T-helper 2 cell treated with Interferon-gamma antibody and Interleukin-4, amounts not matched to agents 5 μg/mL and 100 μg/mL, for 36 hours (primary cell): Measurements from ENCODE around the gene RELT.

Experiments used
- DNase-seq: peaks from one replicate; pipeline ENCODE4 v3.0.0; 2021; ENCODE audit warnings: low spot score
- H3K27ac Mint-ChIP-seq: one replicate; pipeline ENCODE4 v1.8.0; 2021; ENCODE audit warnings: mild to moderate bottlenecking, mixed read lengths
- H3K27me3 Mint-ChIP-seq: one replicate; pipeline ENCODE4 v1.8.0; 2021; ENCODE audit warnings: low read depth, mixed read lengths
- H3K36me3 Mint-ChIP-seq: one replicate; pipeline ENCODE4 v1.8.0; 2021; ENCODE audit warnings: low read depth, mixed read lengths
- H3K4me1 Mint-ChIP-seq: one replicate; pipeline ENCODE4 v1.8.0; 2021; ENCODE audit warnings: low read depth, mixed read lengths
- H3K4me3 Mint-ChIP-seq: one replicate; pipeline ENCODE4 v1.8.0; 2022; ENCODE audit warnings: mild to moderate bottlenecking, moderate library complexity, mixed read lengths
- H3K9me3 Mint-ChIP-seq: one replicate; pipeline ENCODE4 v1.8.0; 2021; ENCODE audit warnings: mixed read lengths

The RELT gene

DNA sequence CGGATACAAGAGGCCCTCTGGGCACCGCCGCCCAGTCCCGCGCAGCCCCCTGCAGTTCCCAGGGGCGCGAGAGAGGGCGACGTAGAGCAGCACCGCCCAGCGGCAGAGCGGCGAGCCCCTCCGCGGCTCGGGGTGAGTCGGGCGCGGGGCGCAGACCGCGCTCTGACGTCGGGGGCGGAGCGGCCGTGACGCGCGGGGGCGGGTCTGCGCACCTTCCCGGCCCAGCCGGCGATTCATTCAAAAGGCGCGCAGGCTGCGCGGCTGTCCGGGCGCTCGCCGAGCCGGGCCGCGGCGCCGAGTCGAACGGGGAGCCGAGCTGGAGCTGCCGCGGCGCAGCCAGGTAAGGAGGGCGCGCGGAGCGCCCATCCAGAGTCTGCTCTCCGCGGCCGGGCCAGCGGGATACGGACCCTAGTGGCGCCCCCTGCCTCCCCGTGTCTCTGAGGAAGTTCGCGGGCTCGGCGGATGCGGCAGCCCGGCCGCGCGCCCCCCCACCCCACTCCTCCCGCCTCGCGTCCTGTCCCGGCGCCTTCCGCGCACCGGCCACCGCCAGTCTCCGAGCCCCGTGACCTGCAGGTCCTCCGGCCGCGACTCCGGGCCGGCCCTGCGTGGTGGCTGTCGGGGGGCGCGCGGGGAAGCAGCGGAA, at the start of gene RELT:
RELT (plus strand) TSS at position 240 of the 643 bp plus-strand sequence. CDS start 12,738 bp downstream, outside the sequence.
- Mint-ChIP-seq H3K4me1 (peaks cover 29% of the 10 kb centered on the region), H3K9me3 (no peaks in the 10 kb centered on the region), H3K4me3 (peak within 1 kb of the TSS; percentile 100), H3K27me3 (no peaks in the 10 kb centered on the region), H3K36me3 (peaks cover 6% of the 10 kb centered on the region), H3K27ac (peak within 1 kb of the TSS; percentile 100)
- peak; percentile 95 for DNase-seq

GRCh38 chr11:73326929-73327811, 49.0 kb upstream of the RELT start:
- Mint-ChIP-seq H3K27ac (no peak overlapping the region), H3K4me1 (no peaks in the 10 kb centered on the region), H3K27me3 (peaks cover 2% of the 10 kb centered on the region), H3K36me3 (no peaks in the 10 kb centered on the region), H3K4me3 (no peak overlapping the region), H3K9me3 (no peaks in the 10 kb centered on the region)
- DNase-seq: no peak

DNA sequence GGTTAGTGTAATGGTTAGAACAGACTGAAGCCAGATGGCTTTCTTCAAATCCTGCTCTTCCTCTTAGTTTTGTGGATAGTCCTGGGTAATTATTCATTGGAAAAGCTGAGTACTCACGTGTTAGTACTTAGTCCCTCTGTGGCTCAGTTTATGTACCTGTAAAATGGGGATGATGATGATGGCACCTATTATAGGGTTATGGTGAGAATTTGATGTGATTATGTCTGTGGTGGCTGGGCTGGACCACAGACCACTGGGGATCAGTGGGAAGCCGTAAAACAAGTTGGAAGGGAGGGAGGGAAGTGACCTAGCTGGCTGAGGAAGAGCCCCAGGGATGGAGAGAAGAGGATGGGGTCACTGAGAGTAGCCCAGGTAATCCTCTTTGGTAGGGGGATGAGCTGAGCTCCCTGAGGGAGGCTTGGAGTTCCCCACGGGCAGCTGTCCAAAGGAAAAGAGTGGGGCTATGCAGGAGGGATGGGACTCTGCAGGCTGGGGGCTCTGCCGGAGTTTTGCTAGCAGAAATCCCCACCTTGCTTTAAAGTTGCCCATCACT, 48.3 kb upstream of the RELT start:
- H3K27me3 Mint-ChIP-seq: peaks cover 2% of the 10 kb centered on the region
- H3K27ac Mint-ChIP-seq: no peak overlapping the region
- H3K9me3 Mint-ChIP-seq: no peaks in the 10 kb centered on the region
- no peak overlapping the region for H3K4me3 Mint-ChIP-seq
- no peak for DNase-seq
- no peaks in the 10 kb centered on the region for H3K4me1 Mint-ChIP-seq
- no peaks in the 10 kb centered on the region for H3K36me3 Mint-ChIP-seq

GRCh38 chr11:73330569-73331093, 45.6 kb upstream of the RELT start:
- DNase-seq: no peak
- no peak overlapping the region for H3K27ac Mint-ChIP-seq
- H3K36me3 Mint-ChIP-seq: no peaks in the 10 kb centered on the region
- H3K4me3 Mint-ChIP-seq: no peak overlapping the region
- H3K4me1 Mint-ChIP-seq: no peaks in the 10 kb centered on the region
- no peaks in the 10 kb centered on the region for H3K9me3 Mint-ChIP-seq
- peaks cover 7% of the 10 kb centered on the region for H3K27me3 Mint-ChIP-seq

DNA sequence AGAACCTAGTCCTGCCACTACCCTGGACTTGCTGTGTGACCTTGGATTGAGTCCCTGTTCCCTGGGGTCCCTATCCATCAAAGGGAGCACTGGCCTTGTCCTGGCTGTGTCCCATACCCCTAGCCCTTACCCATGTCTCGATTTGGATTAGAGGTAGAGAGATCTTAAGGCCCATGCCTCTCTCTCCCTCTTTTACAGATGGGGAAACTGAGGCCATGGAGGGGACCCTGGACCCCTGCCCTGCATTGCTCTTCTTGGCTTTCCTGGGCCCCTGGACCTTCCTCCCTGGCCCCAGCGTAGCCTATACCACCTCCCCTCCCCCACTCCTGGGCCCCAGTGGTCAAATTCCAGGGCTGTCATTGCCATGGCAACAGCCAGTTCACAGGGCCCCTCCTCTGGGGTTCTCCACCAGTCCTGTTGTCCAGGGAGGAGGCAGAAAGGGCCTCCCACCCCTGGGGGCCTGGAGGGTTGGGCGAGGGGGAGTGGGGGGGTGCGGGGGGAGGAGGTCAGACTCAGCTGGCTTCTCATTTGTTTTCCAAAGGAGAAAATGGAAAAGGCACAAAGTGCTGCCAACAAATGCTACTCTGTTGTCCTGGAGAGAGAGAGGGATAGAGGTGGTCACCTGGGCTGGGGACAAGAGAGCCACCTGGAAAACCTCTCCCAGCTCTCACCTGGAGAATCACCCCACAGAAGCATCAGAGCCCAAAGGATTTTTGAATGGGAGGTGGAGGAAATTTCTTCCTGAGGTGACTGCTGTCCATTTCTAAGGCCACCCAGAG, 44.9 kb upstream of the RELT start:
- no peak for DNase-seq
- no peak overlapping the region for H3K27ac Mint-ChIP-seq

DNA sequence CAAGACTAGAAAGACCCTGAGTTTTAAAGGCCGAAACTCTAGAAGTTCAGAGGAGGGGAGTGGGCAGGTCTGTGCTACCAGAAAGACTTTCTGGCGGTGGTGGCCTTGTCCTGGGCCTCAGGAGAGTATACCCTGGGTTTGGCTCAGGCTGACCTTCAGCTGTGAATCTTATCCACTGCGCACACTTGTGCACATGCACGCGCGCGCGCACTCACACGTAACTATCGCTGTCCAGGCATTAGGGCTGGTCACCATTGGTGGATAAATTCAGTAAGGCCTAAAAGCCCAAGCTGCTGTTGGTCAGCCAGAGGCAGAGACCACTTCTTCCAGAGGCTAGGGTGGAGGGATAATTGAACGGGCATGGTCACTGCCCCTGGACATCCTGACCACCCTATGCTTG, 43.0 kb upstream of the RELT start:
- no peaks in the 10 kb centered on the region for H3K4me1 Mint-ChIP-seq
- peaks cover 8% of the 10 kb centered on the region for H3K27me3 Mint-ChIP-seq
- no peak overlapping the region for H3K4me3 Mint-ChIP-seq
- no peaks in the 10 kb centered on the region for H3K36me3 Mint-ChIP-seq
- H3K27ac Mint-ChIP-seq: no peak overlapping the region
- no peaks in the 10 kb centered on the region for H3K9me3 Mint-ChIP-seq
- DNase-seq: no peak

More for the DNA sequence above, 44.9 kb upstream of the RELT start:
- H3K36me3 Mint-ChIP-seq: no peaks in the 10 kb centered on the region
- H3K27me3 Mint-ChIP-seq: peaks cover 8% of the 10 kb centered on the region
- no peak overlapping the region for H3K4me3 Mint-ChIP-seq
- no peaks in the 10 kb centered on the region for H3K4me1 Mint-ChIP-seq
- no peaks in the 10 kb centered on the region for H3K9me3 Mint-ChIP-seq

DNA sequence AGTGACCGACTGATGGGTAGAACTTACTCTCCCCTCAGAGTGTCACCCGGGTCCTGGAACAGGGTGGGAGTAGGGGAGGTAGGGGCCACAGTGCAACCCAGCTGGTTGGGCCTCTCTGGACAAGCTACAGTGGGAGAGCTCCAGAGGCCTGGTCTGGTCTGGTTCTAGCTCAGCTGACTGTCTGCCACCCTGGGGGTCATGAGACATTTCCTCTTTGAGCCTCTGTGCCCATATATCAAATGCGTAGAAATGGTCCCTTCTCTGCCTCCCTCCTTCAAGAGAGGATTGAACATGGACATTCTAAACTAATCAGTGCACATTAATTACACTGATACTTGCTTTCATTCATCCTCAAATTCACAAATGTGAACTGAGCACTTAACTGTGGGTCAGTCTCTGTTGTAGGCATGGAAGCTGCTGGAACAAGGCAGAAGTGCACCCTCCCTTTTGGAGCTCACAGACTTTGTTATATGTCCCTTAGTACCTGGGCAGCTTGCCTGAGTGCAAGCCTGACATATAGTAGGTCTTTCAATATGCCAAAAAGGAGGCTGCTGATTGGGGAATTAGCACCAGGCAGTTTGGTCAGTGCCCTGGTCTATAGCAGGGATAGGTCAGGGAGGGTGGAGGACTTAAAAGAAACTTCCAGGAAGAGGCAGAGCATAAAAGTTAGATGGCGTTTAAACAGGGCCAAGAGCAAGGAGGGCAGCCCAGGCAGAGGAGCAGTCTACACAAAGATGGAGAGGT, 42.4 kb upstream of the RELT start:
- Mint-ChIP-seq H3K4me3 (no peak overlapping the region), H3K27ac (no peak overlapping the region), H3K9me3 (no peaks in the 10 kb centered on the region), H3K4me1 (no peaks in the 10 kb centered on the region), H3K36me3 (no peaks in the 10 kb centered on the region), H3K27me3 (peaks cover 6% of the 10 kb centered on the region)
- no peak for DNase-seq

- DNase-seq: no peak
- no peaks in the 10 kb centered on the region for H3K4me1 Mint-ChIP-seq
- H3K36me3 Mint-ChIP-seq: no peaks in the 10 kb centered on the region
- H3K4me3 Mint-ChIP-seq: no peak overlapping the region
- H3K27me3 Mint-ChIP-seq: peaks cover 6% of the 10 kb centered on the region
- H3K27ac Mint-ChIP-seq: no peak overlapping the region
- no peaks in the 10 kb centered on the region for H3K9me3 Mint-ChIP-seq
These were observed 41.6 kb upstream of the RELT start for GRCh38 chr11:73334384-73335203.

GRCh38 chr11:73335204-73335923, 40.8 kb upstream of the RELT start:
- peaks cover 6% of the 10 kb centered on the region for H3K27me3 Mint-ChIP-seq
- H3K4me1 Mint-ChIP-seq: no peaks in the 10 kb centered on the region
- no peaks in the 10 kb centered on the region for H3K9me3 Mint-ChIP-seq
- H3K36me3 Mint-ChIP-seq: no peaks in the 10 kb centered on the region
- H3K27ac Mint-ChIP-seq: no peak overlapping the region
- DNase-seq: peak; percentile 60
- H3K4me3 Mint-ChIP-seq: no peak overlapping the region

DNA sequence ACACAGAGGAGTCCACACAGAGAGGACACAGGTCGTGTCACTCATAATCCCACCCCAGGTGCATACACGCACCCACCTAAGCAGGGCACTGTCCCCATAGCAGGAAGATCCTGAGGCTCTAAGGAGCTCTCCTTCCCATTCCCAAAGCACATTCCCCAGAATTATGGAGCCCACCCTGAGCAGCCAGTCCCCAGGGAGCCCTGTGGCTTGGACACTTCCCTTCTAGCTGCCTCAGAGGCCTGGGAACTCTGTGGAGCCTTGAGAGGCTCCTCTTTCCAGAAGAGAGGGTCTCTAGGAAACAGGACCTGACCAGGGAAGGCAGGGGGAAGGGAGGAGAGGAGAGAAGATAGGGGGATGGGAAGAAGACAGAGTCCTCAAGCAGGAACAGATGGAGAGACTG, 38.4 kb upstream of the RELT start:
- Mint-ChIP-seq H3K4me1 (no peaks in the 10 kb centered on the region), H3K9me3 (no peaks in the 10 kb centered on the region), H3K36me3 (no peaks in the 10 kb centered on the region), H3K27me3 (peaks cover 6% of the 10 kb centered on the region), H3K27ac (no peak overlapping the region), H3K4me3 (no peak overlapping the region)
- no peak for DNase-seq

- H3K4me1 Mint-ChIP-seq: no peaks in the 10 kb centered on the region
- peaks cover 6% of the 10 kb centered on the region for H3K27me3 Mint-ChIP-seq
- DNase-seq: no peak
- no peaks in the 10 kb centered on the region for H3K36me3 Mint-ChIP-seq
- no peak overlapping the region for H3K4me3 Mint-ChIP-seq
- no peak overlapping the region for H3K27ac Mint-ChIP-seq
- no peaks in the 10 kb centered on the region for H3K9me3 Mint-ChIP-seq
These were observed 37.9 kb upstream of the RELT start for GRCh38 chr11:73338279-73338678.

GRCh38 chr11:73340164-73340563, 36.0 kb upstream of the RELT start:
- Mint-ChIP-seq H3K27ac (no peak overlapping the region), H3K36me3 (no peaks in the 10 kb centered on the region)

More at GRCh38 chr11:73340164-73340563, 36.0 kb upstream of the RELT start:
- no peak overlapping the region for H3K4me3 Mint-ChIP-seq
- no peaks in the 10 kb centered on the region for H3K4me1 Mint-ChIP-seq
- no peaks in the 10 kb centered on the region for H3K9me3 Mint-ChIP-seq
- H3K27me3 Mint-ChIP-seq: peaks cover 3% of the 10 kb centered on the region
- no peak for DNase-seq
